ENCODE measurements around the gene CCL16.
A peak's percentile ranks its signal among the peaks of the same experiment; 100 is the strongest.

CCL16 gene

GRCh38 chr17:35934760-35935159 lies 46.5 kb downstream of the CCL16 start:
- DNase-seq = no peak

GRCh38 chr17:35932586-35932985 lies 48.7 kb downstream of the CCL16 start:
- no peak for DNase-seq

GRCh38 chr17:35931794-35932425 lies 49.4 kb downstream of the CCL16 start:
- no peak for DNase-seq

- DNase-seq = peak; percentile 49 to 72 (median 60)
Observed at GRCh38 chr17:35930211-35931065, 50.9 kb downstream of the CCL16 start, which contains the start of gene RDM1. RDM1 (minus strand) TSS chr17:35930773; CDS start chr17:35930727, 46 bp downstream.

GRCh38 chr17:35927714-35928113 lies 53.6 kb downstream of the CCL16 start:
- DNase-seq = no peak
